AG04450 (cell line): ENCODE results near the gene GATB. TPM values are rescaled to one million over a fixed set of nuclear protein-coding genes. Genes with fewer than 3 reads are reported as not detected.

Experiments used
- CTCF ChIA-PET: fragments of 300-600, 350-600 bp; formaldehyde crosslinking; extraction: SDS; loops from one replicate; lab custom pipeline; 2022; ENCODE audit warnings: antibody characterized with exemption, inconsistent platforms; lab: Charles Lee
- POLR2A ChIA-PET: fragments of 350-600 bp; formaldehyde crosslinking; extraction: SDS; loops from one replicate; lab custom pipeline; 2021; ENCODE audit warnings: antibody characterized with exemption, inconsistent platforms; lab: Yijun Ruan, JAX
- DNase-seq: peaks from one replicate; pipeline ENCODE4 v3.0.0-alpha.2; 2011; ENCODE audit warnings: low read depth, low spot score
- H3K27ac ChIP-seq: one replicate; pipeline ENCODE4 v1.5.1; 2012; ENCODE audit warnings: low read depth, low read length, control low read depth
- H3K27me3 ChIP-seq: one replicate; pipeline ENCODE4 v1.6.0; 2012; ENCODE audit warnings: low read length; ENCODE audit not compliant: control insufficient read depth, insufficient read depth
- H3K4me3 ChIP-seq: 2 replicates; pipeline ENCODE4 v1.5.1; 2011; ENCODE audit warnings: mild to moderate bottlenecking, low read depth, low read length, control low read depth
- H3K9me3 ChIP-seq: 2 replicates; pipeline ENCODE4 v1.5.1; 2012; ENCODE audit warnings: low read length; ENCODE audit not compliant: control insufficient read depth, insufficient read depth
- CTCF ChIP-seq: IDR thresholded peaks from 2 replicates; pipeline ENCODE4 v1.5.1; 2011; ENCODE audit warnings: low read depth, low read length, control low read depth, inconsistent platforms
- polyA plus RNA-seq: library from polyadenylated mRNA; depleted of rRNA; stranded (reverse); fragments of >200 nt; gene quantifications from 2 replicates; pipeline ENCODE4 v1.2.3, GENCODE V29; 2011

Gene GATB
- polyA plus RNA-seq, 1 experiment, result 28.0 TPM

GRCh38 chr4:151651496-151651895 is 109.3 kb downstream of the GATB start:
- CTCF ChIA-PET, result interaction anchor here (1.6 kb wide), 1 partner anchor 11 kb away, joined by 3 read pairs; no protein-coding TSS in a partner anchor
- POLR2A ChIA-PET, result no interaction called here
- TF ChIP-seq CTCF, result no peak

DNA sequence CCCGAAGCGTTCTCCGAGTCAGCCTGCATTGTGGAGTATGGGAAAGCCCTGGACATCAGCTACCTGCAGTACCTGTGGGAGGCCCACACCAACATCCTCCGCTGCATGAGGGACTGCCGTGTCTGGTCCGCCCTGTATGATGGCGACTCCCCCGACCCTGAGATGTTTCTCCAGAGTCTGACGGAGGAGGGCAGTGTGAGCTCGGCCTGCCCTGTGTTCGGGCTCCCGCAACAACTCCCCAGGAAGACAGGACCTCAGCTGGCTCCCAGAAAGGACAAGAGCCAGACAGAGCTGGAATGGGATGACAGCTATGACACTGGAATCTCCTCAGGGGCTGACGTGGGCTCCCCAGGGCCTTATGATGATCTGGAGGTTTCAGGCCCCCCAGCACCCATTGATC is 111.3 kb downstream of the GATB start:
- no peaks in the 10 kb centered on the region for H3K9me3 ChIP-seq
- POLR2A ChIA-PET, result no interaction called here
- DNase-seq, result no peak
- CTCF ChIA-PET, result no interaction called here
- H3K27ac ChIP-seq, result no peak overlapping the region
- peaks cover 5% of the 10 kb centered on the region for H3K27me3 ChIP-seq
- H3K4me3 ChIP-seq, result no peak overlapping the region
- no peak for TF ChIP-seq CTCF

More at GRCh38 chr4:151651496-151651895, 109.3 kb downstream of the GATB start:
- H3K27me3 ChIP-seq, result peaks cover 5% of the 10 kb centered on the region
- H3K9me3 ChIP-seq, result no peaks in the 10 kb centered on the region
- no peak for DNase-seq
- no peak overlapping the region for H3K4me3 ChIP-seq
- H3K27ac ChIP-seq, result no peak overlapping the region

DNA sequence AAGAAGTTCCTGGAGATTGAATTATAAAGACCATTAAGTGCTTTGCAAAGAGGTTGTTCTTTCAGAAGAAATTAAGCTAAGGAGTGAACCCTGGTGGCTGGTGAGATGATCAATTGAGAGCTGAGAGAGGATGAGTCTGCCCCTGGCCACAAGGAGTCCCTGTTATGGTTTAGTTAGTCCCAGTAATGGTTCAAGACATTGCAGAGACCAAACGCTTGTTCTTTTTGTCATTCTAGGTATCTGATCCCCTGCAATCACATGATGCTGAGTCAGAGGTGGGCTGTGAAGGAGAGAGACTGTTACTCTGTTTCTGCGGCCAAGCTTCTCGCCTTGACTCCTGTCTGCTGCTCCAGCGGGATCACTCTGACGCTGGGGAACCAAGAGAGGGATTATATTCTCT is 114.5 kb downstream of the GATB start:
- DNase-seq, result no peak
- ChIA-PET CTCF (no interaction called here), POLR2A (no interaction called here)
- Histone ChIP-seq H3K27ac (no peak overlapping the region), H3K4me3 (no peak overlapping the region), H3K27me3 (no peaks in the 10 kb centered on the region), H3K9me3 (no peaks in the 10 kb centered on the region)
- no peak for TF ChIP-seq CTCF

GRCh38 chr4:151644622-151645021 is 116.2 kb downstream of the GATB start:
- TF ChIP-seq CTCF, result peak; percentile 37
- DNase-seq, result no peak
- Histone ChIP-seq H3K27ac (no peak overlapping the region), H3K4me3 (no peak overlapping the region), H3K9me3 (no peaks in the 10 kb centered on the region), H3K27me3 (no peaks in the 10 kb centered on the region)
- CTCF ChIA-PET, result interaction anchor here (1.0 to 1.5 kb wide), 3 partner anchors 18 to 753 kb away, joined by 3 to 4 read pairs (median 3); no protein-coding TSS in a partner anchor
- POLR2A ChIA-PET, result no interaction called here

GRCh38 chr4:151643564-151643963 is 117.2 kb downstream of the GATB start:
- H3K27me3 ChIP-seq, result no peaks in the 10 kb centered on the region
- H3K27ac ChIP-seq, result no peak overlapping the region
- DNase-seq, result no peak
- ChIA-PET POLR2A (no interaction called here), CTCF (interaction anchor here (0.6 to 1.5 kb wide), 2 partner anchors 17 to 390 kb away, joined by 4 read pairs; no protein-coding TSS in a partner anchor)
- H3K9me3 ChIP-seq, result no peaks in the 10 kb centered on the region
- no peak for TF ChIP-seq CTCF
- no peak overlapping the region for H3K4me3 ChIP-seq
